BE2C (cell line): ENCODE results near the gene SLC22A4.

Source experiments
- DNase-seq: peaks from one replicate; pipeline ENCODE4 v3.0.0-alpha.2; 2020
- H3K27me3 ChIP-seq: fragments of 250-450 bp; sonication (Bioruptor Pico); 2 replicates; pipeline ENCODE4 v1.5.1; 2020; ENCODE audit warnings: mild to moderate bottlenecking
- H3K36me3 ChIP-seq: fragments of 250-450 bp; sonication (Bioruptor Pico); 2 replicates; pipeline ENCODE4 v1.5.1; 2020; ENCODE audit warnings: mild to moderate bottlenecking
- H3K4me1 ChIP-seq: fragments of 250-450 bp; sonication (Bioruptor Pico); 2 replicates; pipeline ENCODE4 v1.5.1; 2020
- H3K4me3 ChIP-seq: 2 replicates; pipeline ENCODE4 v1.5.1; 2011; ENCODE audit warnings: low read depth, low read length
- H3K9me3 ChIP-seq: fragments of 250-450 bp; sonication (Bioruptor Pico); 2 replicates; pipeline ENCODE4 v1.5.1; 2020
- TF ChIP-seq, protein P1 (sequence below): IDR thresholded peaks from 2 replicates; pipeline ENCODE4 v1.5.1; 2012; ENCODE audit warnings: mild to moderate bottlenecking, low read depth, low read length

Gene SLC22A4

DNA sequence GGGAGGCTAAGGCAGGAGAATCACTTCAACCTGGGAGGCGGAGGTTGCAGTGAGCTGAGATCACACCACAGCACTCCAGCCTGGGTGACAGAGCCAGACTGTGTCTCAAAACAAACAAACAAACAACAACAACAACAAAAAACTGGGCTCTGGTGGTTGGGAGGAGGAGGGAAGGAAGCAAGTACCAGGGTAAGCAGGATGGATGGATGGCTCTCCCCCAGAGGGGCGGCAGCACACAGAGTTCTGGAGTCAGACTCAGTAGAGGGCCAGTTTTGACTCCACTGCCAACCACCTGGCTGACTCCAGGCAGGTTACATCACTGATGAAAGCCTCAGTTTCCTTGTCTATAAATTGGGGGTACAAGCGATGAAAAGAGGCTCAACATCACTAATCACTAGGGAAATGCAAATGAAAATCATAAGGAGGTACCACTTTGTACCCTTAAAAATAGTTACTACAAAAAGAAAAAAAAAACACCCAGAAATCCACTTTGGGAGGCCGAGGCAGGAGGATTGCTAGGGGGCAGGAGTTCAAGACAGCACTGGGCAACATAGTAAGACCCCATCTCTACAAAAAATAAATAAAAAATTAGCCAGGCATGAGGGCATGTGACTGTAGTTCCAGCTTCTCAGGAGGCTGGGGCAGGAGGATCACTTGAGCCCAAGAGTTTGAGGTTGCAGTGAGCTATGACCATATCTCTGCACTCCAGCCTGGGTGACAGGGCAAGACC lies 3.2 kb downstream of the SLC22A4 start:
- Histone ChIP-seq H3K27me3 (no peaks in the 10 kb centered on the region), H3K9me3 (no peaks in the 10 kb centered on the region), H3K4me1 (peaks cover 27% of the 10 kb centered on the region), H3K36me3 (no peaks in the 10 kb centered on the region), H3K4me3 (no peak overlapping the region)
- TF ChIP-seq, protein P1, sequence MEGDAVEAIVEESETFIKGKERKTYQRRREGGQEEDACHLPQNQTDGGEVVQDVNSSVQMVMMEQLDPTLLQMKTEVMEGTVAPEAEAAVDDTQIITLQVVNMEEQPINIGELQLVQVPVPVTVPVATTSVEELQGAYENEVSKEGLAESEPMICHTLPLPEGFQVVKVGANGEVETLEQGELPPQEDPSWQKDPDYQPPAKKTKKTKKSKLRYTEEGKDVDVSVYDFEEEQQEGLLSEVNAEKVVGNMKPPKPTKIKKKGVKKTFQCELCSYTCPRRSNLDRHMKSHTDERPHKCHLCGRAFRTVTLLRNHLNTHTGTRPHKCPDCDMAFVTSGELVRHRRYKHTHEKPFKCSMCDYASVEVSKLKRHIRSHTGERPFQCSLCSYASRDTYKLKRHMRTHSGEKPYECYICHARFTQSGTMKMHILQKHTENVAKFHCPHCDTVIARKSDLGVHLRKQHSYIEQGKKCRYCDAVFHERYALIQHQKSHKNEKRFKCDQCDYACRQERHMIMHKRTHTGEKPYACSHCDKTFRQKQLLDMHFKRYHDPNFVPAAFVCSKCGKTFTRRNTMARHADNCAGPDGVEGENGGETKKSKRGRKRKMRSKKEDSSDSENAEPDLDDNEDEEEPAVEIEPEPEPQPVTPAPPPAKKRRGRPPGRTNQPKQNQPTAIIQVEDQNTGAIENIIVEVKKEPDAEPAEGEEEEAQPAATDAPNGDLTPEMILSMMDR: no peak
- DNase-seq: no peak

DNA sequence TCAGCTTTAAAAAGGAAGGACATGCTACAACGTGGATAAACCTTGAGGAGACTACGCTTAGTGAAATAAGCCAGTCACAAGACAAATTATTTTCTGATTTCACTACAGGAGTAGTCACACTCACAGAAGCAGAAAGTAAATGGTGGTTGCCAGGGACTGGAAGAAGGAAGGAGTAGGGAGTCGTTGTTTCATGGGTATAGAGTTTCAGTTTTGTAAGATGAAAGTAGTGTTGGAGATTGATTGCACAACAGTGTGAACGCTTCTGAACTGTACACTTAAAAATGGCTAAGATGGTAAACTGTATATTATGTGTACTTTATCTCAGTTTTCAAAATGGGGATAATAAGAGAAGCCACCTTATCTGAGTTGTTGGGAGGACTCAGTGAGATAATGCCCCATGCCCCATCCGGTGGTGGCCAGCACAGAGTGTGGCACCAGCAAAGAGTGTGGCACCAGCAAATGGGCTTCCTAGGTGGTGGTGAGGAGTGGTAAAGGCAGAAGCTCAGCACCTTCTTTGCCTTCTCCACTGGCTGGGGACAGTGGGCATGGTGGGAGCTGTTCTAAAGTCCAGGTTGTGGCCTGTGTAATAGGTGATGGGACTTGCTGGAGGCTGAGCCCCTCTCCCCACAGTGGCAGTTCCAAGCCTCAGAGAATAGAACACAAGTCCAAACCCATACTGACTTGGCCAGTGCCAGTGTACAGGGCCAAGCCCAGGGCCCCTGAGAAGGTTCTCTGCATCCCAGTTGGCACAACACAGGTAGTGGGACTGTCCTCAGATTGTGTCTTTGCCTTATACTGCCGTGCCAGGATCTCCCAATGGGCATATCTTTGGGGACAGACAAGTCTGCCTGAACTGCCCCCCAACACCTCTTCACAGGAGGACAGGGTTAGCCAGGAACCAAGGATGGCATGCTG lies 4.4 kb downstream of the SLC22A4 start:
- no peaks in the 10 kb centered on the region for H3K9me3 ChIP-seq
- no peaks in the 10 kb centered on the region for H3K36me3 ChIP-seq
- no peak overlapping the region for H3K4me3 ChIP-seq
- no peaks in the 10 kb centered on the region for H3K27me3 ChIP-seq
- peaks cover 21% of the 10 kb centered on the region for H3K4me1 ChIP-seq
- TF ChIP-seq, protein P1: no peak
- no peak for DNase-seq

DNA sequence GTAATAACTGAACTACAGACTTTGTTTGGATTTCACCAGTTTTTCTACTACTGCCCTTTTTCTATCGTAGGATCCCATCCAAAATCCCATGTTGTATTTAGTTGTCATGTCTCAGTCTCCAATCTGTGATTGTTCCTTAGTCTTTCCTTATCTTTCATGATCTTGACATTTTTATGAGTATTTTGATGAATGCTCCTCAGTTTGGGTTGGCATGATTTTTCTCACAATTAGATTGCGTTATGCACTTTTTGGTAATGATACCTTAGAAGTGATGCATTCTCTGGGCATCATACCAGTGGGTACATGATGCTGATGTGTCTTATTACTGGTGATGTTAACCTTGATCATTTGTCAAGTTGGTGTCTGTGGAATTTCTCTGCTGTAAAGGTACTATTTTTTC lies 5.7 kb downstream of the SLC22A4 start:
- no peak for DNase-seq
- H3K4me1 ChIP-seq: peaks cover 21% of the 10 kb centered on the region
- no peak overlapping the region for H3K4me3 ChIP-seq
- no peaks in the 10 kb centered on the region for H3K9me3 ChIP-seq
- TF ChIP-seq, protein P1: no peak
- H3K27me3 ChIP-seq: no peaks in the 10 kb centered on the region
- no peaks in the 10 kb centered on the region for H3K36me3 ChIP-seq

DNA sequence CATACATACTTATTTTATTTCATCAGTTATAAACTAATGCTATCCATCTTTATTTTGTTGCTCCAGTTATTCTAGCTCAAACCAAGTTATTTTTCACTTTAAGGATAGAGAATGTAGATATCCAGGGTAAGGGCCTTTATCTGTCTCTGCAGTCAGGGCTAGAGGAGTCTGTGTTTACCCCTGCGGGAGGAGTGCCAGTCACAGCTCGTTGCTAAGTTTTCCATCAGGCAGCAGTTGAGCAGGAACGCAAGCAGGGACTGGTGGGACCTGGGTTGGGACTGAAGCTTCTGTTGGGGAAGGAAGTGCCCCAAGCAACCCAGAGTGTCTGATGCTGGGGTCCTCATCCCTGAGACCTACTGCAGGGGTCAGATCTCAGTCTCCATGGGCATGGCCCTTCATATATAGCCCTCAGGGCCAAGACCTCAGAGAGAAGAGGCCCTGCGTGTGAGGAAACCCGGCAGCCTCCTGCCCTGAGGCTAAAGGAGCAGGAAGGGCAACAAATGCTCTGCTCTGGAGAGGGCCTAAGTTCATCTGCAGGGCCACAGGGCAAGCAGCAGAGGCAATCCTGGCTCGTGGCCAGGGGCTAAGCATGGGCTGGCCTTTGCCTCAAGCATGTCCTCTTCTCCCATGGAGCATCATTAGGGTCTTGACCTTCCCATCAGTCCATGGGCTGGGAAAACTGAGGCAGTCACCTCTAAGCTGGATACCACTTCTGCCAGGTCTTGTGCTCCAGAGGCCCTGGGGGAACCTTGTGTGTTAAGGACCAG lies 6.6 kb downstream of the SLC22A4 start:
- peak; percentile 54 for DNase-seq
- TF ChIP-seq, protein P1: no peak
- Histone ChIP-seq H3K4me1 (peaks cover 17% of the 10 kb centered on the region), H3K9me3 (no peaks in the 10 kb centered on the region), H3K27me3 (no peaks in the 10 kb centered on the region), H3K36me3 (no peaks in the 10 kb centered on the region), H3K4me3 (no peak overlapping the region)

DNA sequence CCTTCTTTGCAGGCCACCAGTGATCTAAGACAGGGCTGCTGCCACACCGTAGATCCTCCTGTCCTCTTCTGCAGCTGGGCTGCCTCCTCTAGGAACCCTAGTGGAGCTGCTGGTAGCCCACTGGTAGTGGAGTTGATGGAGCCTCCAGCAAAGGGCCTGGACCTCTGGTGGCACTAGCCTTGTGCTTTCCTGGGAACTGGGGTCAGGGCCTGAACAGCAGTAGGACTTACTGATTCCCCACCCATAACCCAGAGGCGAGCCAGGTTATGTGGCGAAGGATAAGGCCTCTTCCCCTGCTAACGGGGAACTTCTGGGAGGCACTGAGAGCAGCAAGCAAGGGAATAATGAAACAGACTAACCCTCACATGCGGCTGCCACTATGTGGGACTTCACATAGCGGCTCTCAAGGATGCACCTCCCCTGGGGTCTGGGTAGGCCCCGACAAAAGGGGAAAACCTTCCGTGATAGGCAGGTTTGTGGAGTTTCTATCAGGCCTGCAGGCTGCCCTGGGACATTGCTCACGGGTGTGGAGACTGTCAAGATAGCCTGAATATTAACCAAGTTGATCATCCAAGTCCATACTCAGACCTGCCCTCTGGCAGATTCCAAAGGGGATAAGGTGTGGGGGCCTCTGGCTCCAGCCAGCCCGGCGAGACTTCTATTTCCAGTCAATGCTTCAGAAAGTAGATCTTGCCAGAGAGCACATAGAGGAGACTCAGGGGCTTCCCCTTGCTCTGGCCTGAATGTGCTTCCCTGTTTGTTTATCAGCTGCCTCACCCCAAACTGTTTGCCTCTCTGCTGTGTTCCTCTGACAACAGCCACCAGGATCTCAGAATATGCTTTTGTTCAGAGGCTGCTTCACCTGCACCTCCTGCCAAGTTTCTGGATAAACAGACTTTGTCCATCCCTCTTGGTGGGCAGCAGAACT lies 7.4 kb downstream of the SLC22A4 start:
- TF ChIP-seq, protein P1: no peak
- DNase-seq: no peak
- Histone ChIP-seq H3K9me3 (no peaks in the 10 kb centered on the region), H3K4me1 (peaks cover 17% of the 10 kb centered on the region), H3K36me3 (no peaks in the 10 kb centered on the region), H3K4me3 (no peak overlapping the region), H3K27me3 (no peaks in the 10 kb centered on the region)
